CD4-positive, alpha-beta memory T cell (primary cell): Measurements from ENCODE around the gene RCBTB1. TPM values are rescaled to one million over a fixed set of nuclear protein-coding genes. Genes with fewer than 3 reads are reported as not detected.

Source experiments
- CTCF ChIA-PET: fragments of 350-600 bp; sonication (Branson Sonifier 250); formaldehyde crosslinking; loops from one replicate; lab custom pipeline; 2021; ENCODE audit warnings: inconsistent platforms; ENCODE audit not compliant: partially characterized antibody; lab: Charles Lee
- POLR2A ChIA-PET: fragments of 350-600 bp; sonication (Branson Sonifier 250); formaldehyde crosslinking; loops from one replicate; lab custom pipeline; 2021; ENCODE audit not compliant: partially characterized antibody; lab: Charles Lee
- DNase-seq, 5 donors: peaks; one replicate each; pipeline versions ENCODE4 v3.0.0 to v3.0.0-alpha.2; 2020 to 2022; ENCODE audit warnings: mixed read lengths in 1 of 5
- H3K27ac ChIP-seq: one replicate; pipeline ENCODE4 v1.7.0; 2013; ENCODE audit warnings: low read depth, low read length
- H3K27me3 ChIP-seq: 2 replicates; pipeline ENCODE4 v1.7.0; 2013; ENCODE audit warnings: mild to moderate bottlenecking, low read length, moderate library complexity; ENCODE audit not compliant: insufficient read depth
- H3K36me3 ChIP-seq: 2 replicates; pipeline ENCODE4 v1.7.0; 2013; ENCODE audit warnings: mild to moderate bottlenecking, low read length, moderate library complexity; ENCODE audit not compliant: insufficient read depth
- H3K4me1 ChIP-seq: 2 replicates; pipeline ENCODE4 v1.7.0; 2013; ENCODE audit warnings: mild to moderate bottlenecking, low read length, moderate library complexity; ENCODE audit not compliant: insufficient read depth
- H3K4me3 ChIP-seq, 2 donors: one replicate each; pipeline ENCODE4 v1.7.0; 2013; ENCODE audit warnings: low read length in 2 of 2, mild to moderate bottlenecking in 1 of 2
- H3K9me3 ChIP-seq, 2 donors: one replicate each; pipeline ENCODE4 v1.7.0; 2013; ENCODE audit warnings: low read length in 2 of 2, control low read depth in 1 of 2; ENCODE audit not compliant: control insufficient read depth in 1 of 2
- H3K27ac Mint-ChIP-seq, 7 donors: one replicate each; pipeline ENCODE4 v1.8.0; 2020 to 2021; ENCODE audit warnings: mixed read lengths in 7 of 7, mild to moderate bottlenecking in 6 of 7, inconsistent platforms in 3 of 7, moderate library complexity in 3 of 7
- H3K27me3 Mint-ChIP-seq, 2 donors: one replicate each; pipeline ENCODE4 v1.8.0; 2020 to 2021; ENCODE audit warnings: mixed read lengths in 2 of 2
- H3K36me3 Mint-ChIP-seq, 2 donors: one replicate each; pipeline ENCODE4 v1.8.0; 2020 to 2021; ENCODE audit warnings: mixed read lengths in 2 of 2, inconsistent platforms in 1 of 2, mild to moderate bottlenecking in 1 of 2
- H3K4me1 Mint-ChIP-seq, 4 donors: one replicate each; pipeline ENCODE4 v1.8.0; 2020 to 2021; ENCODE audit warnings: mixed read lengths in 4 of 4, mild to moderate bottlenecking in 1 of 4
- H3K4me3 Mint-ChIP-seq, 8 donors: one replicate each; pipeline ENCODE4 v1.8.0; 2020 to 2021; ENCODE audit warnings: mixed read lengths in 8 of 8, mild to moderate bottlenecking in 7 of 8, moderate library complexity in 6 of 8, inconsistent platforms in 3 of 8
- H3K9me3 Mint-ChIP-seq, 8 donors: one replicate each; pipeline ENCODE4 v1.8.0; 2020 to 2021; ENCODE audit warnings: mixed read lengths in 8 of 8, mild to moderate bottlenecking in 5 of 8, inconsistent platforms in 3 of 8, moderate library complexity in 1 of 8
- intact Hi-C: fragments of 100-400 bp; cut with micrococcal nuclease; formaldehyde crosslinking; loops from one replicate; pipeline ENCODE4 v1.15.1; 2023
- polyA plus RNA-seq, 2 donors: library from polyadenylated mRNA; unstranded; fragments of 300-500 nt; fragmentation: Illumina TruSeq; gene quantifications; one replicate each; pipeline ENCODE4 v1.2.3, GENCODE V29; 2021
- total RNA-seq, 2 experiments: library from RNA; stranded (reverse); gene quantifications; one replicate each; pipeline ENCODE4 v1.2.3, GENCODE V29; 2021

Gene RCBTB1
- total and polyA plus RNA-seq, 4 experiments from 2014 or later, result 11.2 to 21.3 (median 17.4) TPM

GRCh38 chr13:49536144-49536873, 49.0 kb downstream of the RCBTB1 start:
- H3K4me1 ChIP-seq, result peaks cover 20% of the 10 kb centered on the region
- POLR2A ChIA-PET, result no interaction called here
- no peaks in the 10 kb centered on the region for H3K9me3 ChIP-seq
- no peak for DNase-seq
- Mint-ChIP-seq H3K27me3 (no peaks in the 10 kb centered on the region), H3K36me3 (peaks cover 35 to 37% of the 10 kb centered on the region in 2 donors), H3K4me3 (no peak overlapping the region), H3K4me1 (peaks cover 19 to 26% (median 21%) of the 10 kb centered on the region in 4 donors), H3K27ac (peak overlapping the region in 1 of 7 donors; percentile 4), H3K9me3 (no peaks in the 10 kb centered on the region)
- H3K27ac ChIP-seq, result no peak overlapping the region
- H3K27me3 ChIP-seq, result no peaks in the 10 kb centered on the region
- no peak overlapping the region for H3K4me3 ChIP-seq
- intact Hi-C loops, result loop anchor here (5.0 kb wide), 1 partner anchor 51 kb away; the partner anchor contains the start of gene RCBTB1
- H3K36me3 ChIP-seq, result peaks cover 8% of the 10 kb centered on the region
- CTCF ChIA-PET, result interaction anchor here (1.5 kb wide), 1 partner anchor 18 kb away, joined by 6 read pairs; no protein-coding TSS in a partner anchor

DNA sequence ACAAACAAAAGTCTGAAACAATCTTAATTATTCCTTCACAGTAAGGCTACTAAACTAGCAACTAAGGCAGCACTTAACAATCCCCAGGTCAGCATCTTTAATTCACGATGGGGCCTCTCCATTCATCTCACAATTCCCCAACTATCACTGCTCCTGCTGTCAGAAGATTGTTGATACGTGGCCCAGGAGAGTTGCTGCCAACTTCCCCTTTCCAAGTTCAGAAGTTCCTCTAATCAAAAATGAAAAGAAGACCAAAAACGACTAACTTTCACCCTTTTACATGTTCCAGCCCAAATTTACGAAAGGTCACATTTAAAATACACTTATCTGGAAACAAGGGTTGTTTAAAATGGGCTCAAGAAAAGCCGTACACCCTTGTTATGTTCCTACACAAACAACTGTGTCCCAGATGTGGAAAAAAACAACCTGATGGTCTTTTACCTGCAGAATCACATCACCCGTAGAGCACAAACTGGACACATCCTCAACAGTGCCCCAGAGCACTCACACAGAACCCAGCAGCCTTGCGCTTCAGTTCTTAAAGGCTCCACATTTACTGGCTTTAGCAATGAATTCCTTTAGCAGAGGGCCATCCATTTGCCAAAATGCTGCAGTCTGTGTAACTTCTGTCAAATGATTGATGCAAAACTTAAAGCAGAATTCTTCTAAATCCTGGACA, 51.6 kb downstream of the RCBTB1 start:
- Mint-ChIP-seq H3K36me3 (peaks cover 29 to 38% of the 10 kb centered on the region in 2 donors), H3K9me3 (no peaks in the 10 kb centered on the region), H3K27ac (peak overlapping the region in 2 of 7 donors; percentile 27 to 57), H3K4me1 (peaks cover 0 to 11% (median 8%) of the 10 kb centered on the region in 4 donors), H3K27me3 (no peaks in the 10 kb centered on the region), H3K4me3 (no peak overlapping the region)
- Histone ChIP-seq H3K36me3 (peaks cover 4% of the 10 kb centered on the region), H3K27me3 (no peaks in the 10 kb centered on the region), H3K4me3 (no peak overlapping the region), H3K9me3 (no peaks in the 10 kb centered on the region), H3K4me1 (no peaks in the 10 kb centered on the region), H3K27ac (no peak overlapping the region)
- intact Hi-C loops, result no loop called here
- DNase-seq, result no peak
- POLR2A ChIA-PET, result no interaction called here
- CTCF ChIA-PET, result no interaction called here

DNA sequence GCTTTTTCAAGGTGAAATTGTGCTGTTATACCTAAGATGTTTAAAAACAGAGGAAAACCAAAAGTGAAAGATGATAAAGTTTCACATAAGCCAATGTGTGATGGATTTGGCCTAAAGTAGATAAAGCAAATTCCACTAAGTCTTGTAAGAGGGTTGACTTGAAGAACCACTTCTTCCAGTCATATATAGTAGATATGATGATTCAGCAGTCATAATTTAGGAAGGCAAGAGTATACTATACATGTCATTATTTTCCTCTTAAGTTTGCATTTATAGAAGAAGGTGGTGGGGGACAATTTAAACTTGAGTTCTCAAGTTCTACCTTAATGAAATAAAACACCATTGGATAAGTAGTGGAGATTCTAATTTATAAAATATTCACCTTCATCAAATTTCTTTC, 52.3 kb downstream of the RCBTB1 start:
- Histone ChIP-seq H3K4me3 (no peak overlapping the region), H3K27me3 (no peaks in the 10 kb centered on the region), H3K9me3 (no peaks in the 10 kb centered on the region), H3K27ac (no peak overlapping the region), H3K36me3 (peaks cover 4% of the 10 kb centered on the region), H3K4me1 (no peaks in the 10 kb centered on the region)
- peak overlapping the region in 4 of 7 donors; percentile 42 to 71 (median 56) for H3K27ac Mint-ChIP-seq
- no peak for DNase-seq
- no peaks in the 10 kb centered on the region for H3K27me3 Mint-ChIP-seq
- H3K4me3 Mint-ChIP-seq, result no peak overlapping the region
- CTCF ChIA-PET, result no interaction called here
- H3K36me3 Mint-ChIP-seq, result peaks cover 35 to 45% of the 10 kb centered on the region in 2 donors
- intact Hi-C loops, result no loop called here
- POLR2A ChIA-PET, result no interaction called here
- peaks cover 0 to 11% (median 9%) of the 10 kb centered on the region in 4 donors for H3K4me1 Mint-ChIP-seq
- no peaks in the 10 kb centered on the region for H3K9me3 Mint-ChIP-seq

DNA sequence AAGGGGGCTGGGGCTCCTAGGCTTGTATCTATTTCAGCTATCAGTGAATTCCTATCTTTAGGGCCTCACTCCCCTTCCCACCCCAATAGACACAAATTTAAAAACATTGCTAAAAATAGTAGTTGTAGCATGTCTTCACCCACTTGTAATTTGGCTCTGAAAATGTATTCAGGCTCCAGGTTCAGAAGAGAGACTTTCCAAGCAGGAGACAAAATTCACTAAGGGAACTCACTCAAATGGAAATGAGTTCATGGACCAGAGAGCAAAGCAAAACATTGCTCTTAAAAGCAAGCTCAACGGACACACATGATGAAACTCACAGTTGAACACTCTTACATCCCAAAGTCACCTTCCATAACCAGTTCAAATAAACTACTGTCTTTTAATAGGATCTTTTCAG, 52.8 kb downstream of the RCBTB1 start:
- Mint-ChIP-seq H3K4me3 (no peak overlapping the region), H3K27ac (peak overlapping the region in 4 of 7 donors; percentile 42 to 71 (median 58)), H3K4me1 (peaks cover 0 to 11% (median 9%) of the 10 kb centered on the region in 4 donors), H3K9me3 (no peaks in the 10 kb centered on the region), H3K27me3 (no peaks in the 10 kb centered on the region), H3K36me3 (peaks cover 35 to 46% of the 10 kb centered on the region in 2 donors)
- peaks cover 4% of the 10 kb centered on the region for H3K36me3 ChIP-seq
- DNase-seq, result no peak
- intact Hi-C loops, result no loop called here
- no peak overlapping the region for H3K4me3 ChIP-seq
- H3K27me3 ChIP-seq, result no peaks in the 10 kb centered on the region
- no peaks in the 10 kb centered on the region for H3K9me3 ChIP-seq
- CTCF ChIA-PET, result no interaction called here
- POLR2A ChIA-PET, result no interaction called here
- H3K4me1 ChIP-seq, result no peaks in the 10 kb centered on the region
- H3K27ac ChIP-seq, result no peak overlapping the region

DNA sequence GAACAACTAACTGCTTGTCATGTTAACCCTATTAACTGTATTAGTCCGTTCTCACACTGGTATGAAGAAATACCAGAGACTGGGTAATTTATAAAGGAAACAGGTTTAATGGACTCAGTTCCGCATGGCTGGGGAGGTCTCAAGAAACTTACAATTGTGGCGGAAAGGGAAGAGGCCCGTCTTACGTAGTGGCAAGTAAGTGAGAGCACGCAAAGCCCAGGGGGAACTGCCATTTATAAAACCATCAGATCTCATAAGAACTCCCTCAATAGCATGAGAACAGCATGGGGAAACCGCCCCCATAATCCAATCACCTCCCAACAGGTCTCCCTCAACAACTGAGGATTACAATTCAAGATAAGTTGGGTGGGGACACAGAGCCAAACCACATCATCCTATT, 54.9 kb downstream of the RCBTB1 start:
- peaks cover 0 to 13% (median 10%) of the 10 kb centered on the region in 4 donors for H3K4me1 Mint-ChIP-seq
- H3K4me3 Mint-ChIP-seq, result no peak overlapping the region
- intact Hi-C loops, result no loop called here
- POLR2A ChIA-PET, result interaction anchor here (0.9 kb wide), 1 partner anchor 9 kb away, joined by 3 read pairs; no protein-coding TSS in a partner anchor
- H3K36me3 ChIP-seq, result peaks cover 8% of the 10 kb centered on the region
- H3K9me3 ChIP-seq, result no peaks in the 10 kb centered on the region
- H3K9me3 Mint-ChIP-seq, result no peaks in the 10 kb centered on the region
- CTCF ChIA-PET, result no interaction called here
- H3K4me3 ChIP-seq, result no peak overlapping the region
- H3K27me3 Mint-ChIP-seq, result no peaks in the 10 kb centered on the region
- H3K4me1 ChIP-seq, result no peaks in the 10 kb centered on the region
- H3K36me3 Mint-ChIP-seq, result peaks cover 40 to 53% of the 10 kb centered on the region in 2 donors
- no peak overlapping the region for H3K27ac ChIP-seq
- DNase-seq, result no peak
- no peaks in the 10 kb centered on the region for H3K27me3 ChIP-seq
- H3K27ac Mint-ChIP-seq, result peak overlapping the region in 5 of 7 donors; percentile 23 to 82 (median 38)

- ChIA-PET POLR2A (interaction anchor here (1.0 kb wide), 1 partner anchor 12 kb away, joined by 5 read pairs; no protein-coding TSS in a partner anchor), CTCF (interaction anchor here (1.4 kb wide), 1 partner anchor 9 kb away, joined by 3 read pairs; no protein-coding TSS in a partner anchor)
- H3K27me3 Mint-ChIP-seq, result no peaks in the 10 kb centered on the region
- intact Hi-C loops, result no loop called here
- Histone ChIP-seq H3K36me3 (peaks cover 8% of the 10 kb centered on the region), H3K27me3 (no peaks in the 10 kb centered on the region), H3K4me3 (no peak overlapping the region), H3K4me1 (no peaks in the 10 kb centered on the region), H3K9me3 (no peaks in the 10 kb centered on the region), H3K27ac (no peak overlapping the region)
- DNase-seq, result no peak
- H3K36me3 Mint-ChIP-seq, result peaks cover 30 to 64% of the 10 kb centered on the region in 2 donors
- H3K4me3 Mint-ChIP-seq, result no peak overlapping the region
- H3K4me1 Mint-ChIP-seq, result peaks cover 0 to 18% (median 14%) of the 10 kb centered on the region in 4 donors
- no peaks in the 10 kb centered on the region for H3K9me3 Mint-ChIP-seq
- peak overlapping the region in 2 of 7 donors; percentile 55 to 70 for H3K27ac Mint-ChIP-seq
These were observed 57.2 kb downstream of the RCBTB1 start for GRCh38 chr13:49528161-49528560.

DNA sequence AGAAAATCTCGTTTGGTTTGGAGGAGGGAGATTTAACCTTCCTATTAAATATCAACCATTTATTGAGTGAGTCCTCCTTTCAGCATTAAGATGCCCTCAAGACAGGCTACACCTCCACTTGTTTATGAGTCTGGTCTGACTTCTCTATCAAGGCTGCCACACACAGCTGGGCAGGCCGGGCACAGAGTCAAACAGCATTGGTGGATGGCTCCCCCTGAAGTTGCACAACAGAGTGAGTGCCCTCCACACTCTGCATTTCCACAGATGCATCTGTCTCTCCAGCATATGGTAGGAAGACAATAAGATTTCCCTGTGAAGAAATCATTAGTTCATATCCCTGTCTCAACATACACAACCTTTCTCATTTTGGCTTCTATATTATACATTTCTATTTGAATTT, 58.2 kb downstream of the RCBTB1 start:
- Histone ChIP-seq H3K9me3 (no peaks in the 10 kb centered on the region), H3K27me3 (no peaks in the 10 kb centered on the region), H3K27ac (no peak overlapping the region), H3K36me3 (peaks cover 8% of the 10 kb centered on the region), H3K4me1 (no peaks in the 10 kb centered on the region), H3K4me3 (no peak overlapping the region)
- no peaks in the 10 kb centered on the region for H3K27me3 Mint-ChIP-seq
- CTCF ChIA-PET, result no interaction called here
- POLR2A ChIA-PET, result no interaction called here
- no peaks in the 10 kb centered on the region for H3K9me3 Mint-ChIP-seq
- peaks cover 30 to 64% of the 10 kb centered on the region in 2 donors for H3K36me3 Mint-ChIP-seq
- H3K4me1 Mint-ChIP-seq, result peaks cover 0 to 18% (median 10%) of the 10 kb centered on the region in 4 donors
- H3K4me3 Mint-ChIP-seq, result no peak overlapping the region
- no peak for DNase-seq
- intact Hi-C loops, result no loop called here
- peak overlapping the region in 5 of 7 donors; percentile 2 to 65 (median 46) for H3K27ac Mint-ChIP-seq
